ENCODE measurements around the gene ZNF497. TPM values are rescaled to one million over a fixed set of nuclear protein-coding genes. Genes with fewer than 3 reads are reported as not detected.

The ZNF497 gene
- total and polyA plus RNA-seq, 9 of the 15 experiments (the other 6 are each of a cell fraction or from before 2014, with no cell fraction given) = 0.06 to 0.98 (median 0.44) TPM; not detected in 1

DNA sequence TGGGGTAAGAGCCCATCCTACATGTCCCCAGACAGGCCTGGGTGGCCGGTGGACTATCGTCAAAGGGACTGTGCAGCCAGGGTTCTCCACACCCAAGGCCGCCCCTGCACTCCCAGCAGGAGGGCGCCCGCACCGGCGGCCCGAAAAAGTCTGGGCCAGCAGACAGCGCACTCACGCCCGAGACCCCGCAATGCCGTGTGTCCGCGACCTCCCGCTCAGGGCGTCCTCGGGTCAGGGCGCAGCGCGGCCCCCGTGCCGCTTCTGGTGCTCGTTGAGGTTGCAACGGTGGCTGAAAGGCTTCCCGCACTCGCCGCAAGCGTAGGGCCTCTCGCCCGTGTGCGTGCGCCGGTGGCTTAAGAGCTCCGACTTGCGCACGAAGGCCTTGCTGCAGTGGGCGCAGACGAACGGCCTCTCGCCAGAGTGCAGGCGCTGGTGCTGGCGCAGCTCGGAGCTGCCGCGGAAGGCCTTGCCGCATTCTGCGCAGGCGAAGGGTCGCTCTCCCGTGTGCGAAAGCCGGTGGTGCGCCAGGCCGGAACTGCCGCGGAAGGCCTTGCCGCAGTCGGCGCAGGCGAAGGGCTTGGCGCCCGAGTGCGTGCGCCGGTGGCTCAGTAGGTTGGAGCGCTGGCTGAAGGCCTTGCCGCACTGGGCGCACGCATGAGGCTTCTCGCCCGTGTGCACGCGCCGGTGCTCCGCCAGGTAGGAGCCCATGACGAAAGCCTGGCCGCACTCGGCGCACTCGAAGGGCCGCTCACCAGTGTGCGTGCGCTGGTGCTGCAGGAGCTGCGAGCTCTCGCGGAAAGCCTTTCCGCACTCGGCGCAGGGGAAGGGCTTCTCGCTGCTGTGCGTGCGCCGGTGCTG lies 6.4 kb downstream of the ZNF497 start (continued):
- TF ChIP-seq, protein P1, sequence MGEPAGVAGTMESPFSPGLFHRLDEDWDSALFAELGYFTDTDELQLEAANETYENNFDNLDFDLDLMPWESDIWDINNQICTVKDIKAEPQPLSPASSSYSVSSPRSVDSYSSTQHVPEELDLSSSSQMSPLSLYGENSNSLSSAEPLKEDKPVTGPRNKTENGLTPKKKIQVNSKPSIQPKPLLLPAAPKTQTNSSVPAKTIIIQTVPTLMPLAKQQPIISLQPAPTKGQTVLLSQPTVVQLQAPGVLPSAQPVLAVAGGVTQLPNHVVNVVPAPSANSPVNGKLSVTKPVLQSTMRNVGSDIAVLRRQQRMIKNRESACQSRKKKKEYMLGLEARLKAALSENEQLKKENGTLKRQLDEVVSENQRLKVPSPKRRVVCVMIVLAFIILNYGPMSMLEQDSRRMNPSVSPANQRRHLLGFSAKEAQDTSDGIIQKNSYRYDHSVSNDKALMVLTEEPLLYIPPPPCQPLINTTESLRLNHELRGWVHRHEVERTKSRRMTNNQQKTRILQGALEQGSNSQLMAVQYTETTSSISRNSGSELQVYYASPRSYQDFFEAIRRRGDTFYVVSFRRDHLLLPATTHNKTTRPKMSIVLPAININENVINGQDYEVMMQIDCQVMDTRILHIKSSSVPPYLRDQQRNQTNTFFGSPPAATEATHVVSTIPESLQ (CRISPR knock-in tag; IDR thresholded peaks at IDR 0.05) = no peak
- TF ChIP-seq, protein P2, sequence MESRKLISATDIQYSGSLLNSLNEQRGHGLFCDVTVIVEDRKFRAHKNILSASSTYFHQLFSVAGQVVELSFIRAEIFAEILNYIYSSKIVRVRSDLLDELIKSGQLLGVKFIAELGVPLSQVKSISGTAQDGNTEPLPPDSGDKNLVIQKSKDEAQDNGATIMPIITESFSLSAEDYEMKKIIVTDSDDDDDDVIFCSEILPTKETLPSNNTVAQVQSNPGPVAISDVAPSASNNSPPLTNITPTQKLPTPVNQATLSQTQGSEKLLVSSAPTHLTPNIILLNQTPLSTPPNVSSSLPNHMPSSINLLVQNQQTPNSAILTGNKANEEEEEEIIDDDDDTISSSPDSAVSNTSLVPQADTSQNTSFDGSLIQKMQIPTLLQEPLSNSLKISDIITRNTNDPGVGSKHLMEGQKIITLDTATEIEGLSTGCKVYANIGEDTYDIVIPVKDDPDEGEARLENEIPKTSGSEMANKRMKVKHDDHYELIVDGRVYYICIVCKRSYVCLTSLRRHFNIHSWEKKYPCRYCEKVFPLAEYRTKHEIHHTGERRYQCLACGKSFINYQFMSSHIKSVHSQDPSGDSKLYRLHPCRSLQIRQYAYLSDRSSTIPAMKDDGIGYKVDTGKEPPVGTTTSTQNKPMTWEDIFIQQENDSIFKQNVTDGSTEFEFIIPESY (CRISPR knock-in tag; IDR thresholded peaks at IDR 0.05) = peak; percentile 92
- TF ChIP-seq BCL6 (CRISPR knock-in tag; IDR thresholded peaks at IDR 0.05) (no peak), KDM1A (IDR thresholded peaks at IDR 0.05) (no peak), ZNF431 (CRISPR knock-in tag; IDR thresholded peaks at IDR 0.05) (no peak), CBX2 (IDR thresholded peaks at IDR 0.05; ENCODE audit: insufficient read depth, low read length, poor library complexity, severe bottlenecking) (no peak), POLR2G (IDR thresholded peaks at IDR 0.05; ENCODE audit: low read depth, low read length) (peak; percentile 72)

Measured in K562 (cell line).